HepG2 (cell line): ENCODE data around the gene ABCA8. TPM values are rescaled to one million over a fixed set of nuclear protein-coding genes. Genes with fewer than 3 reads are reported as not detected.
A peak's percentile ranks its signal among the peaks of the same experiment; 100 is the strongest.

Experiments used
- CTCF ChIP-seq: sonication (generic); formaldehyde crosslinking; IDR thresholded peaks from 2 replicates; pipeline ENCODE4 v1.5.0; 2020; ENCODE audit warnings: mild to moderate bottlenecking, missing genetic modification reagents, moderate library complexity
- FOXA1 ChIP-seq, 2 experiments: fragments of 450-650 bp in 1 of 2; sonication (generic) in 1 of 2; formaldehyde crosslinking in 1 of 2; IDR thresholded peaks; 2 replicates each; pipeline versions ENCODE4 v1.4.0 to v1.6.1; 2016 to 2020; ENCODE audit warnings: missing genetic modification reagents in 1 of 2
- FOXA3 ChIP-seq: IDR thresholded peaks from 2 replicates; pipeline ENCODE4 v1.6.1; 2016; ENCODE audit warnings: missing genetic modification reagents, missing compliant biosample characterization
- HES4 ChIP-seq: sonication (generic); formaldehyde crosslinking; IDR thresholded peaks from 2 replicates; pipeline ENCODE4 v1.9.0; 2021; ENCODE audit warnings: mild to moderate bottlenecking, missing genetic modification reagents, borderline replicate concordance
- KAT2B ChIP-seq: fragments of 150-350 bp; IDR thresholded peaks from 2 replicates; pipeline ENCODE4 v1.6.1; 2014; ENCODE audit warnings: low read depth, low read length, borderline replicate concordance
- KDM6A ChIP-seq: IDR thresholded peaks from 2 replicates; pipeline ENCODE4 v1.6.1; 2016; ENCODE audit warnings: low read depth
- KMT2B ChIP-seq: IDR thresholded peaks from 2 replicates; pipeline ENCODE4 v1.6.1; 2016; ENCODE audit warnings: missing genetic modification reagents, missing compliant biosample characterization
- MXD4 ChIP-seq: IDR thresholded peaks from 2 replicates; pipeline ENCODE4 v1.6.1; 2016; ENCODE audit warnings: mild to moderate bottlenecking, missing biosample characterization, missing genetic modification reagents
- NR2F1 ChIP-seq, 2 experiments: fragments of 450-650 bp in 1 of 2; formaldehyde crosslinking in 1 of 2; IDR thresholded peaks; 2 replicates each; pipeline versions ENCODE4 v1.5.0 to v1.6.1; 2016 to 2020; ENCODE audit warnings: mild to moderate bottlenecking in 1 of 2, missing compliant biosample characterization in 1 of 2, missing genetic modification reagents in 1 of 2, moderate library complexity in 1 of 2
- NR2F6 ChIP-seq, 2 experiments: IDR thresholded peaks; 2 replicates each; pipeline ENCODE4 v1.6.1; 2016; ENCODE audit warnings: antibody characterized with exemption in 1 of 2, mild to moderate bottlenecking in 1 of 2
- PAX8 ChIP-seq: sonication (generic); formaldehyde crosslinking; IDR thresholded peaks from 2 replicates; pipeline ENCODE4 v1.8.0; 2022; ENCODE audit warnings: mild to moderate bottlenecking, missing genetic modification reagents, borderline replicate concordance
- PHF8 ChIP-seq: sonication (generic); formaldehyde crosslinking; IDR thresholded peaks from 2 replicates; pipeline ENCODE4 v1.5.0; 2020; ENCODE audit warnings: missing genetic modification reagents
- RFX1 ChIP-seq: fragments of 450-650 bp; IDR thresholded peaks from 2 replicates; pipeline ENCODE4 v1.6.1; 2017
- RORA ChIP-seq: sonication (generic); formaldehyde crosslinking; IDR thresholded peaks from 2 replicates; pipeline ENCODE4 v1.5.0; 2020; ENCODE audit warnings: mild to moderate bottlenecking, missing genetic modification reagents, moderate library complexity
- SAP130 ChIP-seq: IDR thresholded peaks from 2 replicates; pipeline ENCODE4 v1.6.1; 2016; ENCODE audit warnings: low read depth
- SMARCC2 ChIP-seq: fragments of 450-650 bp; IDR thresholded peaks from 2 replicates; pipeline ENCODE4 v1.6.1; 2017; ENCODE audit warnings: antibody characterized with exemption, mild to moderate bottlenecking
- SSRP1 ChIP-seq: IDR thresholded peaks from 2 replicates; pipeline ENCODE4 v1.6.1; 2016; ENCODE audit warnings: control low read depth
- TCF12 ChIP-seq, 2 experiments: fragments of 450-650 bp in 1 of 2; sonication (generic) in 1 of 2; formaldehyde crosslinking in 1 of 2; IDR thresholded peaks; 2 replicates each; pipeline versions ENCODE4 v1.6.1 to v1.8.0; 2017 to 2022; ENCODE audit warnings: antibody characterized with exemption in 1 of 2, mild to moderate bottlenecking in 1 of 2, missing genetic modification reagents in 1 of 2, moderate library complexity in 1 of 2
- ZBTB7A ChIP-seq: sonication (generic); formaldehyde crosslinking; IDR thresholded peaks from 2 replicates; pipeline ENCODE4 v1.8.0; 2022; ENCODE audit warnings: mild to moderate bottlenecking, missing genetic modification reagents
- ZFP90 ChIP-seq: sonication (generic); formaldehyde crosslinking; IDR thresholded peaks from 2 replicates; pipeline ENCODE4 v1.8.0; 2022; ENCODE audit warnings: missing genetic modification reagents, mild to moderate bottlenecking, inconsistent platforms, borderline replicate concordance
- ZNF136 ChIP-seq: sonication (generic); formaldehyde crosslinking; IDR thresholded peaks from 2 replicates; pipeline ENCODE4 v1.8.1; 2022; ENCODE audit warnings: low read depth, mild to moderate bottlenecking, moderate library complexity, missing genetic modification reagents
- ZNF343 ChIP-seq: sonication (generic); formaldehyde crosslinking; IDR thresholded peaks from 2 replicates; pipeline ENCODE4 v1.4.0; 2020; ENCODE audit warnings: mild to moderate bottlenecking, missing genetic modification reagents
- ZNF674 ChIP-seq: sonication (generic); formaldehyde crosslinking; IDR thresholded peaks from 2 replicates; pipeline ENCODE4 v1.5.0; 2020; ENCODE audit warnings: low read depth, mild to moderate bottlenecking, missing genetic modification reagents
- ZNF709 ChIP-seq: sonication (generic); formaldehyde crosslinking; IDR thresholded peaks from 2 replicates; pipeline ENCODE4 v1.5.0; 2020; ENCODE audit warnings: mild to moderate bottlenecking, missing genetic modification reagents
- ZNF740 ChIP-seq: sonication (generic); formaldehyde crosslinking; IDR thresholded peaks from 2 replicates; pipeline ENCODE4 v1.4.0; 2020; ENCODE audit warnings: missing genetic modification reagents
- ZSCAN9 ChIP-seq: IDR thresholded peaks from 2 replicates; pipeline ENCODE4 v1.6.1; 2016; ENCODE audit warnings: borderline replicate concordance
- polyA plus RNA-seq, 8 experiments: library from polyadenylated mRNA; depleted of rRNA in 3 of 8; stranded (reverse) in 7 of 8; unstranded in 1 of 8; fragments of >200 nt; fragmentation: Illumina TruSeq in 4 of 8; extraction: Trizol in 4 of 8; gene quantifications; 2 replicates each; pipeline versions ENCODE4 v1.2.1 to v1.2.3, GENCODE V29; 2011 to 2016; ENCODE audit warnings: low read depth in 4 of 8, missing spikeins in 1 of 8, mixed read lengths in 1 of 8; ENCODE audit not compliant: insufficient read depth in 1 of 8
- total RNA-seq, 5 experiments: library from RNA; depleted of rRNA; stranded (reverse); fragments of >200 nt; fragmentation: Illumina TruSeq; extraction: Trizol; gene quantifications; 2 replicates each; pipeline ENCODE4 v1.2.3, GENCODE V29; 2016; ENCODE audit warnings: low read depth in 1 of 5
- TF ChIP-seq, protein P1 (sequence below): sonication (generic); IDR thresholded peaks from 2 replicates; pipeline ENCODE4 v1.6.1; 2016; ENCODE audit warnings: low read depth, borderline replicate concordance
- TF ChIP-seq, protein P2 (sequence below): sonication (generic); formaldehyde crosslinking; IDR thresholded peaks from 2 replicates; pipeline ENCODE4 v1.4.0; 2020; ENCODE audit warnings: mild to moderate bottlenecking, missing genetic modification reagents

ABCA8 gene
- total and polyA plus RNA-seq, 2 of the 13 experiments (the other 11 are each of a cell fraction or from before 2014, with no cell fraction given), result 0.05 to 0.18 TPM

GRCh38 chr17:68937890-68938514 lies 17.2 kb downstream of the ABCA8 start (continued):
- TF ChIP-seq KAT2B, result no peak
- no peak for TF ChIP-seq HES4 (CRISPR knock-in tag)
- TF ChIP-seq SMARCC2, result no peak
- no peak for TF ChIP-seq PAX8
- peak; percentile 14; the same call in 1 of the 2 replicates for TF ChIP-seq CTCF (CRISPR knock-in tag)
- no peak for TF ChIP-seq ZSCAN9 (CRISPR knock-in tag)
- TF ChIP-seq ZNF674 (CRISPR knock-in tag), result no peak
- TF ChIP-seq NR2F6 (IDR thresholded peaks at IDR 0.05), result no peak
- no peak for TF ChIP-seq NR2F6 (CRISPR knock-in tag; IDR thresholded peaks at IDR 0.05)
- no peak for TF ChIP-seq ZFP90 (CRISPR knock-in tag)
- no peak for TF ChIP-seq ZNF709
- TF ChIP-seq RORA (CRISPR knock-in tag), result no peak
- no peak for TF ChIP-seq ZNF136 (CRISPR knock-in tag)
- TF ChIP-seq PHF8 (CRISPR knock-in tag), result no peak
- no peak for TF ChIP-seq ZNF740
- peak; percentile 53; the same call in 1 of the 2 replicates for TF ChIP-seq FOXA3 (CRISPR knock-in tag)
- no peak for TF ChIP-seq FOXA1 (IDR thresholded peaks at IDR 0.05)
- no peak for TF ChIP-seq FOXA1 (CRISPR knock-in tag; IDR thresholded peaks at IDR 0.05)
- TF ChIP-seq, protein P1, sequence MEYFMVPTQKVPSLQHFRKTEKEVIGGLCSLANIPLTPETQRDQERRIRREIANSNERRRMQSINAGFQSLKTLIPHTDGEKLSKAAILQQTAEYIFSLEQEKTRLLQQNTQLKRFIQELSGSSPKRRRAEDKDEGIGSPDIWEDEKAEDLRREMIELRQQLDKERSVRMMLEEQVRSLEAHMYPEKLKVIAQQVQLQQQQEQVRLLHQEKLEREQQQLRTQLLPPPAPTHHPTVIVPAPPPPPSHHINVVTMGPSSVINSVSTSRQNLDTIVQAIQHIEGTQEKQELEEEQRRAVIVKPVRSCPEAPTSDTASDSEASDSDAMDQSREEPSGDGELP, result no peak
- TF ChIP-seq NR2F1 (CRISPR knock-in tag; IDR thresholded peaks at IDR 0.05), result no peak
- 0 out of 2 replicates have a peak, but pooled peaks have one; percentile 46 for TF ChIP-seq KMT2B (CRISPR knock-in tag)
- TF ChIP-seq ZNF343 (CRISPR knock-in tag), result no peak
- TF ChIP-seq RFX1, result no peak
- no peak for TF ChIP-seq ZBTB7A (CRISPR knock-in tag)
- TF ChIP-seq, protein P2, sequence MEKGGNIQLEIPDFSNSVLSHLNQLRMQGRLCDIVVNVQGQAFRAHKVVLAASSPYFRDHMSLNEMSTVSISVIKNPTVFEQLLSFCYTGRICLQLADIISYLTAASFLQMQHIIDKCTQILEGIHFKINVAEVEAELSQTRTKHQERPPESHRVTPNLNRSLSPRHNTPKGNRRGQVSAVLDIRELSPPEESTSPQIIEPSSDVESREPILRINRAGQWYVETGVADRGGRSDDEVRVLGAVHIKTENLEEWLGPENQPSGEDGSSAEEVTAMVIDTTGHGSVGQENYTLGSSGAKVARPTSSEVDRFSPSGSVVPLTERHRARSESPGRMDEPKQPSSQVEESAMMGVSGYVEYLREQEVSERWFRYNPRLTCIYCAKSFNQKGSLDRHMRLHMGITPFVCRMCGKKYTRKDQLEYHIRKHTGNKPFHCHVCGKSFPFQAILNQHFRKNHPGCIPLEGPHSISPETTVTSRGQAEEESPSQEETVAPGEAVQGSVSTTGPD (CRISPR knock-in tag), result no peak
- peak; percentile 44; the same call in 1 of the 2 replicates for TF ChIP-seq SAP130 (CRISPR knock-in tag)
- TF ChIP-seq KDM6A (CRISPR knock-in tag), result peak; percentile 86
- TF ChIP-seq MXD4 (CRISPR knock-in tag), result no peak
- no peak for TF ChIP-seq SSRP1 (CRISPR knock-in tag)
- no peak for TF ChIP-seq TCF12 (IDR thresholded peaks at IDR 0.05)
- TF ChIP-seq TCF12 (CRISPR knock-in tag; IDR thresholded peaks at IDR 0.05), result no peak
